ENCODE data around the gene BICDL1. TPM values are rescaled to one million over a fixed set of nuclear protein-coding genes. Genes with fewer than 3 reads are reported as not detected.
"Not testable (repeated sequence)": the region's sequence is repeated elsewhere in the genome, so short reads cannot be mapped to it uniquely, and the experiment has no call there.

Gene BICDL1
- total RNA-seq, 1 experiment from 2014 or later, result 2.4 TPM

DNA sequence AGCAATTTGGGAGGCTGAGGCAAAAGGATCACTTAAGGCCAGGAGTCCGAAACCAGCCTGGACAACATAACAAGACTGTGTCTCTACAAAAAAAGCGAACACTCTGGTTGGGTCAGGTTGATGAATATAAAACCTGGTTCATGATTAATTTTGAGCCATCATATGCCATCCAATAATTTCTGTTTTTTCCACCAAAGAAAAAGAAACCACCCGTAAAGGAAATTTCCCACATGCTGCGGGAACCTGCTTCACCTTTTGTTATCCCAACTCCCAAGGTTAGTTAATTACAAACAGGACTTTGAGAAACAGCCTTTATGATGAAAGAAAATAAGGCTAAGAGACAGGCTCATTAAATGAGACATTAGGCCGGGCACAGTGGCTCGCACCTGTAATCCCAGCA lies 24.1 kb upstream of the BICDL1 start:
- Histone ChIP-seq H3K9me3 (ENCODE audit: low read depth, low read length, poor library complexity, severe bottlenecking) (no peaks in the 10 kb centered on the region), H3K4me1 (ENCODE audit: insufficient read depth, low read length, poor library complexity, severe bottlenecking) (no peaks in the 10 kb centered on the region), H3K4me3 (ENCODE audit: low read depth, low read length, poor library complexity, severe bottlenecking) (no peak overlapping the region), H3K27me3 (replicated peaks; ENCODE audit: insufficient read depth, low read depth, low read length, poor library complexity) (peaks cover 20% of the 10 kb centered on the region), H3K27ac (ENCODE audit: low read depth, low read length, poor library complexity, severe bottlenecking) (no peak overlapping the region), H3K36me3 (ENCODE audit: insufficient read depth, low read length, poor library complexity, severe bottlenecking) (no peaks in the 10 kb centered on the region)
- no peak for DNase-seq (ENCODE audit: low spot score)
- ChIA-PET POLR2A (ENCODE audit: low non-redundant PET) (no interaction called here), CTCF (no interaction called here)
- TF ChIP-seq EZH2 (IDR thresholded peaks at IDR 0.05; ENCODE audit: borderline replicate concordance, low read depth, low read length, poor library complexity, severe bottlenecking) (no peak), CTCF (conservative IDR thresholded peaks at IDR 0.05; ENCODE audit: low read depth, low read length) (no peak)
- intact Hi-C loops (cut with micrococcal nuclease; ENCODE audit: unreplicated experiment), result no loop called here
- no TSS peak for BruUV-seq (replicated peaks)

- intact Hi-C loops (cut with micrococcal nuclease; ENCODE audit: unreplicated experiment), result no loop called here
- H3K4me3 ChIP-seq (ENCODE audit: low read depth, low read length, poor library complexity, severe bottlenecking), result no peak overlapping the region
- CTCF ChIA-PET, result no interaction called here
- H3K36me3 ChIP-seq (ENCODE audit: insufficient read depth, low read length, poor library complexity, severe bottlenecking), result no peaks in the 10 kb centered on the region
- POLR2A ChIA-PET (ENCODE audit: low non-redundant PET), result no interaction called here
- TF ChIP-seq EZH2 (IDR thresholded peaks at IDR 0.05; ENCODE audit: borderline replicate concordance, low read depth, low read length, poor library complexity, severe bottlenecking), result no peak
- H3K4me1 ChIP-seq (ENCODE audit: insufficient read depth, low read length, poor library complexity, severe bottlenecking), result no peaks in the 10 kb centered on the region
- no TSS peak for BruUV-seq (replicated peaks)
- peaks cover 27% of the 10 kb centered on the region for H3K27me3 ChIP-seq (replicated peaks; ENCODE audit: insufficient read depth, low read depth, low read length, poor library complexity)
- H3K27ac ChIP-seq (ENCODE audit: low read depth, low read length, poor library complexity, severe bottlenecking), result no peak overlapping the region
- no peaks in the 10 kb centered on the region for H3K9me3 ChIP-seq (ENCODE audit: low read depth, low read length, poor library complexity, severe bottlenecking)
- no peak for DNase-seq (ENCODE audit: low spot score)
Observed at GRCh38 chr12:119980242-119980641, 8.8 kb upstream of the BICDL1 start.

GRCh38 chr12:119980702-119981101 lies 8.3 kb upstream of the BICDL1 start:
- not testable (repeated sequence) for H3K36me3 ChIP-seq (ENCODE audit: insufficient read depth, low read length, poor library complexity, severe bottlenecking)

GRCh38 chr12:119989361-119989730 lies 310 bp downstream of the BICDL1 start:
- Histone ChIP-seq H3K36me3 (ENCODE audit: insufficient read depth, low read length, poor library complexity, severe bottlenecking) (no peaks in the 10 kb centered on the region), H3K9me3 (ENCODE audit: low read depth, low read length, poor library complexity, severe bottlenecking) (no peaks in the 10 kb centered on the region), H3K4me1 (ENCODE audit: insufficient read depth, low read length, poor library complexity, severe bottlenecking) (no peaks in the 10 kb centered on the region), H3K4me3 (ENCODE audit: low read depth, low read length, poor library complexity, severe bottlenecking) (peak overlapping the region; percentile 61), H3K27ac (ENCODE audit: low read depth, low read length, poor library complexity, severe bottlenecking) (no peak overlapping the region), H3K27me3 (replicated peaks; ENCODE audit: insufficient read depth, low read depth, low read length, poor library complexity) (peaks cover 42% of the 10 kb centered on the region)
- peak; percentile 63 for DNase-seq (ENCODE audit: low spot score)
- intact Hi-C loops (cut with micrococcal nuclease; ENCODE audit: unreplicated experiment), result loop anchor here (2.0 kb wide), 1 partner anchor 97 kb away; no protein-coding TSS in a partner anchor
- ChIA-PET CTCF (no interaction called here), POLR2A (ENCODE audit: low non-redundant PET) (no interaction called here)
- BruUV-seq (replicated peaks), result no TSS peak
- TF ChIP-seq EZH2 (IDR thresholded peaks at IDR 0.05; ENCODE audit: borderline replicate concordance, low read depth, low read length, poor library complexity, severe bottlenecking) (no peak), CTCF (conservative IDR thresholded peaks at IDR 0.05; ENCODE audit: low read depth, low read length) (no peak)

More at GRCh38 chr12:119980702-119981101, 8.3 kb upstream of the BICDL1 start:
- POLR2A ChIA-PET (ENCODE audit: low non-redundant PET); H3K4me1 ChIP-seq (ENCODE audit: insufficient read depth, low read length, poor library complexity, severe bottlenecking); BruUV-seq (replicated peaks); DNase-seq (ENCODE audit: low spot score); intact Hi-C loops (cut with micrococcal nuclease; ENCODE audit: unreplicated experiment); H3K27ac ChIP-seq (ENCODE audit: low read depth, low read length, poor library complexity, severe bottlenecking); H3K4me3 ChIP-seq (ENCODE audit: low read depth, low read length, poor library complexity, severe bottlenecking); CTCF ChIA-PET; H3K9me3 ChIP-seq (ENCODE audit: low read depth, low read length, poor library complexity, severe bottlenecking): not testable (repeated sequence)
- H3K27me3 ChIP-seq (replicated peaks; ENCODE audit: insufficient read depth, low read depth, low read length, poor library complexity), result peaks cover 27% of the 10 kb centered on the region

All from A673 (cell line).